B cell (primary cell): ENCODE measurements around the gene DPEP2NB. TPM values are rescaled to one million over a fixed set of nuclear protein-coding genes. Genes with fewer than 3 reads are reported as not detected.
A peak's percentile ranks its signal among the peaks of the same experiment; 100 is the strongest.

Experiments
- ATAC-seq: fragments of 200-7000 bp; cut with Tn5 transposase; one replicate; pipeline ENCODE4 v1.10.0; 2021; ENCODE audit warnings: low read depth, mild to moderate bottlenecking, moderate number of reproducible peaks, moderate library complexity
- CTCF ChIA-PET: fragments of 350-600 bp; sonication (Branson Sonifier 250); formaldehyde crosslinking; loops from one replicate; lab custom pipeline; 2021; ENCODE audit warnings: antibody characterized with exemption, inconsistent platforms; lab: Charles Lee
- POLR2A ChIA-PET: fragments of 350-600 bp; sonication (Branson Sonifier 250); formaldehyde crosslinking; loops from one replicate; lab custom pipeline; 2021; ENCODE audit warnings: antibody characterized with exemption; lab: Charles Lee
- DNase-seq: peaks from one replicate; pipeline ENCODE4 v3.0.0; 2013
- H2AFZ ChIP-seq: 2 replicates; pipeline ENCODE4 v1.6.1; 2012; ENCODE audit warnings: mild to moderate bottlenecking, low read depth, low read length; ENCODE audit not compliant: insufficient read depth, poor library complexity, severe bottlenecking
- H3K27ac ChIP-seq, 2 donors: 1 replicate in 1 of 2; 2 replicates in 1 of 2; pipeline ENCODE4 v1.5.1; 2012 to 2013; ENCODE audit warnings: low read length in 2 of 2, mild to moderate bottlenecking in 2 of 2, moderate library complexity in 1 of 2
- H3K27me3 ChIP-seq, 4 experiments: fragments of 200-600 bp in 1 of 4; sonication (generic) in 1 of 4; replicated peaks in 1 of 4; 1 replicate in 2 of 4; 2 replicates in 2 of 4; pipeline versions ENCODE4 v1.6.1 to v1.7.0; 2013 to 2016; ENCODE audit warnings: low read length in 3 of 4, mild to moderate bottlenecking in 2 of 4, mixed read lengths in 1 of 4, moderate library complexity in 1 of 4; ENCODE audit not compliant: insufficient read depth in 4 of 4, control insufficient read depth in 3 of 4; ENCODE audit errors: control extremely low read depth in 1 of 4
- H3K36me3 ChIP-seq, 2 experiments: replicated peaks in 1 of 2; 1 replicate in 1 of 2; 2 replicates in 1 of 2; pipeline versions ENCODE4 v1.6.1 to v1.7.1; 2013; ENCODE audit warnings: low read length in 1 of 2; ENCODE audit not compliant: insufficient read depth in 2 of 2, control insufficient read depth in 1 of 2; ENCODE audit errors: control extremely low read depth in 1 of 2, extremely low read depth in 1 of 2
- H3K4me1 ChIP-seq, 2 donors: fragments of 200-600 bp in 1 of 2; sonication (generic) in 1 of 2; 1 replicate in 1 of 2; 2 replicates in 1 of 2; pipeline versions ENCODE4 v1.5.1 to v1.6.1; 2013 to 2017; ENCODE audit warnings: low read length in 2 of 2; ENCODE audit not compliant: control insufficient read depth in 2 of 2, insufficient read depth in 2 of 2
- H3K4me2 ChIP-seq: replicated peaks from 2 replicates; pipeline ENCODE3; 2012; ENCODE audit warnings: mild to moderate bottlenecking, low read depth, low read length; ENCODE audit not compliant: poor library complexity, severe bottlenecking
- H3K4me3 ChIP-seq, 5 experiments: fragments of 200-600 bp in 1 of 5; sonication (generic) in 1 of 5; 1 replicate in 3 of 5; 2 replicates in 2 of 5; pipeline versions ENCODE4 v1.5.1 to v1.7.0; 2011 to 2016; ENCODE audit warnings: low read length in 4 of 5, mild to moderate bottlenecking in 4 of 5, low read depth in 2 of 5, control low read depth in 1 of 5, moderate library complexity in 1 of 5; ENCODE audit not compliant: insufficient read depth in 1 of 5; ENCODE audit errors: control extremely low read depth in 1 of 5, extremely low read depth in 1 of 5
- H3K79me2 ChIP-seq: fragments of 200-600 bp; sonication (generic); one replicate; pipeline ENCODE4 v1.6.0; 2016; ENCODE audit warnings: low read length; ENCODE audit not compliant: control insufficient read depth, insufficient read depth
- H3K9ac ChIP-seq: fragments of 200-600 bp; sonication (generic); 2 replicates; pipeline ENCODE4 v1.6.1; 2017; ENCODE audit warnings: mild to moderate bottlenecking, low read length, moderate library complexity
- H3K9me3 ChIP-seq, 3 donors: one replicate each; pipeline versions ENCODE4 v1.6.1 to v1.7.1; 2013; ENCODE audit warnings: low read length in 2 of 3; ENCODE audit not compliant: control insufficient read depth in 2 of 3, insufficient read depth in 1 of 3; ENCODE audit errors: control extremely low read depth in 1 of 3
- H4K20me1 ChIP-seq: 2 replicates; pipeline ENCODE4 v1.6.0; 2012; ENCODE audit warnings: mild to moderate bottlenecking, low read length; ENCODE audit not compliant: insufficient read depth, control insufficient read depth, poor library complexity, severe bottlenecking
- H3K27ac Mint-ChIP-seq: one replicate; pipeline ENCODE4 v1.8.0; 2021; ENCODE audit warnings: mixed read lengths
- H3K27me3 Mint-ChIP-seq: one replicate; pipeline ENCODE4 v1.8.0; 2021; ENCODE audit warnings: mixed read lengths
- H3K4me1 Mint-ChIP-seq: one replicate; pipeline ENCODE4 v1.8.0; 2021; ENCODE audit warnings: mixed read lengths
- H3K4me3 Mint-ChIP-seq: one replicate; pipeline ENCODE4 v1.8.0; 2021; ENCODE audit warnings: mixed read lengths
- H3K9me3 Mint-ChIP-seq: one replicate; pipeline ENCODE4 v1.8.0; 2022; ENCODE audit warnings: mixed read lengths; ENCODE audit not compliant: insufficient read depth
- CTCF ChIP-seq: fragments of 200-600 bp; IDR thresholded peaks from one replicate; pipeline ENCODE4 v1.8.0; 2022; ENCODE audit warnings: antibody characterized with exemption, mild to moderate bottlenecking
- EZH2 ChIP-seq: IDR thresholded peaks from 2 replicates; pipeline ENCODE4 v1.6.1; 2012; ENCODE audit warnings: borderline replicate concordance, low read depth, mild to moderate bottlenecking, moderate library complexity, low read length; ENCODE audit not compliant: insufficient read depth, poor library complexity, severe bottlenecking
- WGBS: methylation state at CpG from one replicate; pipeline ENCODE4 v1.1.5; 2013; ENCODE audit warnings: missing lambda C conversion rate; ENCODE audit not compliant: insufficient coverage; 5-methylcytosine and 5-hydroxymethylcytosine counted together
- intact Hi-C: fragments of 100-400 bp; cut with micrococcal nuclease; formaldehyde crosslinking; loops from one replicate; pipeline ENCODE4 v1.10.0; 2022
- polyA plus RNA-seq: library from polyadenylated mRNA; depleted of rRNA; stranded (reverse); fragments of >200 nt; gene quantifications from 2 replicates; pipeline ENCODE4 v1.2.3, GENCODE V29; 2012
- total RNA-seq, 2 donors: library from RNA; stranded (reverse); fragments of 120-200 nt in 1 of 2; gene quantifications; 1 replicate in 1 of 2; 2 replicates in 1 of 2; pipeline versions ENCODE4 v1.2.3 to v1.2.4, GENCODE V29; 2013 to 2022

The DPEP2NB gene
- total and polyA plus RNA-seq, 2 donors (not counting 1 experiment from before 2014, with no cell fraction given), result not detected

GRCh38 chr16:67993207-67994039, 22.3 kb downstream of the DPEP2NB start:
- peaks cover 10% of the 10 kb centered on the region for H4K20me1 ChIP-seq
- H3K4me2 ChIP-seq, result peak overlapping the region; percentile 77
- peaks cover 0 to 21% of the 10 kb centered on the region in 2 experiments for H3K36me3 ChIP-seq
- Mint-ChIP-seq H3K4me3 (peak overlapping the region; percentile 82), H3K9me3 (no peaks in the 10 kb centered on the region), H3K27ac (peak overlapping the region; percentile 99), H3K4me1 (peaks cover 67% of the 10 kb centered on the region), H3K27me3 (no peaks in the 10 kb centered on the region)
- peaks cover 49 to 60% of the 10 kb centered on the region in 2 donors for H3K4me1 ChIP-seq
- intact Hi-C loops, result loop anchor here (1.0 to 5.0 kb wide), 9 partner anchors 8 to 476 kb away; partner anchors contain the start of genes DDX28, DUS2, PSKH1 and PSMB10
- WGBS, result 6% methylated on average over 38 of the region's 39 CpGs
- peak overlapping the region; percentile 86 to 89 for H3K27ac ChIP-seq
- H3K27me3 ChIP-seq, result no peaks in the 10 kb centered on the region
- CTCF ChIA-PET, result interaction anchor here (0.7 to 28.7 kb wide), 11 partner anchors 9 to 183 kb away, joined by 3 to 320 read pairs (median 6); partner anchors contain the start of genes DDX28, DUS2 and NFATC3
- POLR2A ChIA-PET, result interaction anchor here (0.9 to 3.5 kb wide), 6 partner anchors 10 to 86 kb away, joined by 3 to 23 read pairs (median 8); no protein-coding TSS in a partner anchor
- H3K9ac ChIP-seq, result peak overlapping the region; percentile 54
- H3K4me3 ChIP-seq, result peak overlapping the region; percentile 26 to 40 (median 31)
- TF ChIP-seq CTCF (peak; percentile 96), EZH2 (no peak)
- ATAC-seq, result peak; percentile 87
- peaks cover 55% of the 10 kb centered on the region for H3K79me2 ChIP-seq
- H3K9me3 ChIP-seq, result peaks cover 0 to 7% (median 0%) of the 10 kb centered on the region in 3 donors
- peak overlapping the region; percentile 57 for H2AFZ ChIP-seq
- DNase-seq, result peak; percentile 92
